ENCODE measurements around the gene LCA5. TPM values are rescaled to one million over a fixed set of nuclear protein-coding genes. Genes with fewer than 3 reads are reported as not detected.
A peak's percentile ranks its signal among the peaks of the same experiment; 100 is the strongest.

Gene LCA5
- total RNA-seq, 1 experiment from 2014 or later = 2.3 TPM

- Histone ChIP-seq H3K79me1 (ENCODE audit: insufficient read depth, low read depth, low read length, poor library complexity, severe bottlenecking) (no peaks in the 10 kb centered on the region), H2AK5ac (ENCODE audit: insufficient read length, low read length) (no peak overlapping the region), H3K23me2 (ENCODE audit: insufficient read length, low read depth, low read length, poor library complexity, severe bottlenecking) (no peaks in the 10 kb centered on the region), H4K91ac (ENCODE audit: insufficient read length, low read depth, low read length) (no peak overlapping the region), H2AFZ (ENCODE audit: low read length) (no peak overlapping the region), H3K23ac (ENCODE audit: insufficient read length, low read depth, low read length) (no peak overlapping the region), H3K14ac (ENCODE audit: insufficient read depth, low read length) (no peak overlapping the region), H3K27me3 (ENCODE audit: insufficient read depth, low read length) (no peaks in the 10 kb centered on the region), H3K4me2 (ENCODE audit: insufficient read depth, insufficient read length, low read length) (peak overlapping the region; percentile 8), H3K4me1 (ENCODE audit: insufficient read depth, low read length) (peaks cover 8% of the 10 kb centered on the region; the same call in 1 of the 2 replicates), H4K8ac (replicated peaks; ENCODE audit: insufficient read length, low read depth, low read length) (no peak overlapping the region), H3K4ac (ENCODE audit: low read depth, low read length) (no peak overlapping the region), H3T11ph (ENCODE audit: low read length) (no peak overlapping the region), H2BK12ac (ENCODE audit: insufficient read length, low read depth, low read length) (no peak overlapping the region), H2BK15ac (ENCODE audit: low read depth, low read length) (no peak overlapping the region), H3K27ac (ENCODE audit: insufficient read length, low read depth, low read length) (no peak overlapping the region), H4K20me1 (ENCODE audit: control insufficient read depth, insufficient read depth, insufficient read length) (no peaks in the 10 kb centered on the region), H3K9me3 (ENCODE audit: control insufficient read depth, low read depth, low read length) (no peaks in the 10 kb centered on the region), H3K9ac (ENCODE audit: extremely low read depth, insufficient read length, low read length) (no peak overlapping the region), H3K79me2 (ENCODE audit: insufficient read depth, low read length) (no peaks in the 10 kb centered on the region), H2BK20ac (ENCODE audit: low read depth, low read length, poor library complexity, severe bottlenecking) (no peak overlapping the region), H3K56ac (ENCODE audit: insufficient read length, low read depth, low read length) (no peak overlapping the region), H3K18ac (ENCODE audit: insufficient read length, low read depth, low read length) (no peak overlapping the region), H2BK120ac (ENCODE audit: low read depth, low read length, poor library complexity, severe bottlenecking) (no peak overlapping the region), H2BK5ac (ENCODE audit: insufficient read length, low read length) (no peak overlapping the region), H4K5ac (ENCODE audit: insufficient read length, low read depth, low read length) (no peak overlapping the region)
- no peaks in the 10 kb centered on the region for H3K36me3 Mint-ChIP-seq (ENCODE audit: insufficient read depth in 1 of 3, low read depth in 3 of 3)
- DNase-seq = no peak
- no peaks in the 10 kb centered on the region for H3K27me3 Mint-ChIP-seq (ENCODE audit: low read depth)
- H3K9me3 Mint-ChIP-seq = no peaks in the 10 kb centered on the region
- peak; percentile 4; the same call in 1 of the 3 replicates for TF ChIP-seq CTCF (conservative IDR thresholded peaks at IDR 0.05)
- 0 out of 7 replicates have a peak overlapping the region, but pooled peaks of 1 of the 3 experiments have one; percentile 90 for H3K27ac Mint-ChIP-seq
- peaks cover 54 to 61% of the 10 kb centered on the region in 2 experiments for H3K4me1 Mint-ChIP-seq
- H3K4me3 Mint-ChIP-seq = no peak overlapping the region
- no CpG with 5 or more reads among the region's 2 CpGs for WGBS (ENCODE audit: extremely low coverage, insufficient read length, low lambda C conversion rate)
Observed at GRCh38 chr6:79571030-79571367, 33.8 kb upstream of the LCA5 start.
